Gastroesophageal sphincter (tissue), 4 donors: ENCODE measurements around the gene OTUD5. TPM values are rescaled to one million over a fixed set of nuclear protein-coding genes. Genes with fewer than 3 reads are reported as not detected.

ENCODE experiments used
- ATAC-seq: fragments of 150-250 bp; one replicate; pipeline ENCODE4 v1.9.1; 2016; ENCODE audit warnings: mild to moderate bottlenecking, moderate library complexity
- H3K27ac ChIP-seq, 4 donors: fragments of 200-600 bp; sonication (generic) in 3 of 4; 1 replicate in 3 of 4; 2 replicates in 1 of 4; pipeline ENCODE4 v1.5.1; 2016 to 2019
- H3K27me3 ChIP-seq: fragments of 200-600 bp; sonication (generic); one replicate; pipeline ENCODE4 v1.5.1; 2019
- H3K36me3 ChIP-seq, 2 donors: fragments of 200-600 bp; sonication (generic); one replicate each; pipeline ENCODE4 v1.5.1; 2019; ENCODE audit warnings: control low read depth in 1 of 2
- H3K4me1 ChIP-seq, 3 donors: fragments of 200-600 bp; sonication (generic); 1 replicate in 2 of 3; 2 replicates in 1 of 3; pipeline ENCODE4 v1.5.1; 2016 to 2019; ENCODE audit warnings: control low read depth in 2 of 3
- H3K4me3 ChIP-seq, 2 donors: fragments of 200-600 bp; sonication (generic); one replicate each; pipeline ENCODE4 v1.5.1; 2019; ENCODE audit warnings: mild to moderate bottlenecking in 1 of 2, moderate library complexity in 1 of 2
- H3K9me3 ChIP-seq, 3 donors: fragments of 200-600 bp; sonication (generic); one replicate each; pipeline ENCODE4 v1.5.1; 2017 to 2019; ENCODE audit warnings: control low read depth in 2 of 3
- EP300 ChIP-seq: sonication (generic); formaldehyde crosslinking; IDR thresholded peaks from one replicate; pipeline ENCODE4 v1.6.1; 2017; ENCODE audit warnings: antibody characterized with exemption, mild to moderate bottlenecking
- POLR2A ChIP-seq, 2 donors: fragments of 450-650 bp; IDR thresholded peaks; one replicate each; pipeline ENCODE4 v1.6.1; 2017; ENCODE audit warnings: antibody characterized with exemption in 2 of 2, mild to moderate bottlenecking in 2 of 2, moderate library complexity in 1 of 2
- POLR2AphosphoS5 ChIP-seq: sonication (generic); formaldehyde crosslinking; IDR thresholded peaks from one replicate; pipeline ENCODE4 v1.6.1; 2017; ENCODE audit warnings: antibody characterized with exemption
- WGBS, 2 donors: methylation state at CpG; one replicate each; pipeline ENCODE4 v1.1.5; 2018; ENCODE audit warnings: low coverage in 1 of 2; 5-methylcytosine and 5-hydroxymethylcytosine counted together
- total RNA-seq, 4 donors: library from RNA; depleted of rRNA; stranded (reverse); fragments of >200 nt; gene quantifications; one replicate each; pipeline ENCODE4 v1.1.0, GENCODE V29; 2016
- TF ChIP-seq, protein P1 (sequence below), 4 experiments: fragments of 200-600 bp in 2 of 4; fragments of 450-650 bp in 2 of 4; sonication (generic) in 1 of 4; IDR thresholded peaks; one replicate each; pipeline ENCODE4 v1.5.1; 2017 to 2019; ENCODE audit warnings: antibody characterized with exemption in 4 of 4, mild to moderate bottlenecking in 2 of 4, moderate library complexity in 2 of 4

Gene OTUD5
- total RNA-seq, 4 donors from 2014 or later, result 36.8 to 54.3 (median 47.7) TPM

DNA sequence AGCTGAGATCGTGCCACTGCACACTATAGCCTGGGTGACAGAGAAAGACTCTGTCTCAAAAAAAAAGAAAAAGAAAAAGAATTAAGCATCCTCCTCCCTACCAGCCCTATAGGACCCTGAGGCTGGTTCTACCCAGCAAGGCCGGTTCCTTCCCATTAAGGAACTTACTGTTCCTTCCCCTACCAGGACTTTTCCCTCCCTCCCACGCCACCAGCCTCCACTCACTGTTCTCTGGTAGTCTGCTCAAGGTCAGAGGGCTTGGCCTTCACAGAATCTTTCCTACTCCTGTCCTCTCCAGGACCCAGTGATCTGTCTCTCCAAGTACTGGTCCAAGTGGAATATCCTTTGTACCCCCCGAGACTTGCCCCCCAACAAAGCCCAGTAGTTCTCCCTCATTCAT, 43.2 kb upstream of the OTUD5 start:
- ATAC-seq, result no peak
- Histone ChIP-seq H3K4me1 (peaks cover 0 to 11% (median 0%) of the 10 kb centered on the region in 3 donors), H3K36me3 (peaks cover 0 to 33% of the 10 kb centered on the region in 2 donors), H3K27ac (no peak overlapping the region), H3K9me3 (no peaks in the 10 kb centered on the region), H3K27me3 (no peaks in the 10 kb centered on the region), H3K4me3 (no peak overlapping the region)
- 68% methylated on average over 4 of the region's 4 CpGs; no CpG with 5 or more reads in 1 of the 2 donors for WGBS, 2 donors
- TF ChIP-seq EP300, result no peak
- no peak for TF ChIP-seq POLR2AphosphoS5
- TF ChIP-seq POLR2A (IDR thresholded peaks at IDR 0.05), result no peak
- TF ChIP-seq, protein P1, sequence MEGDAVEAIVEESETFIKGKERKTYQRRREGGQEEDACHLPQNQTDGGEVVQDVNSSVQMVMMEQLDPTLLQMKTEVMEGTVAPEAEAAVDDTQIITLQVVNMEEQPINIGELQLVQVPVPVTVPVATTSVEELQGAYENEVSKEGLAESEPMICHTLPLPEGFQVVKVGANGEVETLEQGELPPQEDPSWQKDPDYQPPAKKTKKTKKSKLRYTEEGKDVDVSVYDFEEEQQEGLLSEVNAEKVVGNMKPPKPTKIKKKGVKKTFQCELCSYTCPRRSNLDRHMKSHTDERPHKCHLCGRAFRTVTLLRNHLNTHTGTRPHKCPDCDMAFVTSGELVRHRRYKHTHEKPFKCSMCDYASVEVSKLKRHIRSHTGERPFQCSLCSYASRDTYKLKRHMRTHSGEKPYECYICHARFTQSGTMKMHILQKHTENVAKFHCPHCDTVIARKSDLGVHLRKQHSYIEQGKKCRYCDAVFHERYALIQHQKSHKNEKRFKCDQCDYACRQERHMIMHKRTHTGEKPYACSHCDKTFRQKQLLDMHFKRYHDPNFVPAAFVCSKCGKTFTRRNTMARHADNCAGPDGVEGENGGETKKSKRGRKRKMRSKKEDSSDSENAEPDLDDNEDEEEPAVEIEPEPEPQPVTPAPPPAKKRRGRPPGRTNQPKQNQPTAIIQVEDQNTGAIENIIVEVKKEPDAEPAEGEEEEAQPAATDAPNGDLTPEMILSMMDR (IDR thresholded peaks at IDR 0.05), result no peak

DNA sequence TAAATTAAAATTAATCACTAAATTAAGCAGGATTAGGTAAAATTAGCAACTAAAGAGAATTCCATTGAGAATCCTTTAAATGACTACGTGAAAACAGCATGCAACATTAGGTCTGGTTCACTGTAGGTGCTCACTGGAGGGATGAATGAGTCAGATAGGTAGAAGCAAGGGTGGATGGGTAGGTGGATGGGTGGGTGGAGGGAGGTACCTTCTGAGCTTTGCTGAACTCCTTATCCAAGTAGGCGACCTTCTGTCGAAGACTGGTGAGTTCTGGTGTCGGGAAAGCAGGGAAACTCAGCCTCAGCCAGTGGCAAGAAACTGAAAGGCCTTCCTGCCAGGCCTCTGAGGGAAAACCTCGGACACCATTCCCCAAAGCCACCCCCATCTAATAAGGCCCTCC, 41.6 kb upstream of the OTUD5 start:
- peaks cover 0 to 43% of the 10 kb centered on the region in 2 donors for H3K36me3 ChIP-seq
- H3K27ac ChIP-seq, result no peak overlapping the region
- no peak overlapping the region for H3K4me3 ChIP-seq
- no peaks in the 10 kb centered on the region for H3K27me3 ChIP-seq
- 63 to 100% methylated on average over 1 of the region's 5 CpGs for WGBS, 2 donors
- TF ChIP-seq POLR2A (IDR thresholded peaks at IDR 0.05), result no peak
- no peak for TF ChIP-seq POLR2AphosphoS5
- TF ChIP-seq, protein P1 (IDR thresholded peaks at IDR 0.05), result no peak
- TF ChIP-seq EP300, result no peak
- ATAC-seq, result no peak
- H3K9me3 ChIP-seq, result no peaks in the 10 kb centered on the region
- H3K4me1 ChIP-seq, result peaks cover 0 to 11% (median 0%) of the 10 kb centered on the region in 3 donors

DNA sequence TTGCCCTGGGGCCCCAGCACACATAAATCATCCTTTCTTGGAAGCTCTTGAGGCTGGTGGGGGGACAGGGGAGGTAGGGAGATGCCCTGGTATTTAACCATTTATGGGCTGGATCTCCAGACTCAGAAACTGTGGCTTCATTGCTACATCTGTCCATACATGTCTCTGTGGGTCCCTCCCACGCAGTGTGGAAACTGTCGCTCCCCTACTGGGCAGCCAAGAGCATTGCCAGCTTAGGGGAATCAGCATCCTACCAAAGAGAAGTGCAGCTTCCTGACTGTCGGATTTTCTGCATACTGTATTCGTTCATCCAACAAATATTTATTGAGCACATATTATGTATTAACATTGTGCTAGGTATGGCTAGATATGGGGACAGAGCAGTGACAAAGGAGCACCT, 41.0 kb upstream of the OTUD5 start:
- Histone ChIP-seq H3K36me3 (peaks cover 0 to 48% of the 10 kb centered on the region in 2 donors), H3K4me3 (no peak overlapping the region), H3K27ac (no peak overlapping the region), H3K27me3 (no peaks in the 10 kb centered on the region), H3K9me3 (no peaks in the 10 kb centered on the region), H3K4me1 (peaks cover 0 to 11% (median 0%) of the 10 kb centered on the region in 3 donors)
- 90% methylated on average over 2 of the region's 4 CpGs; no CpG with 5 or more reads in 1 of the 2 donors for WGBS, 2 donors
- TF ChIP-seq, protein P1 (IDR thresholded peaks at IDR 0.05), result no peak
- TF ChIP-seq POLR2A (IDR thresholded peaks at IDR 0.05) (no peak), POLR2AphosphoS5 (no peak), EP300 (no peak)
- ATAC-seq, result no peak

DNA sequence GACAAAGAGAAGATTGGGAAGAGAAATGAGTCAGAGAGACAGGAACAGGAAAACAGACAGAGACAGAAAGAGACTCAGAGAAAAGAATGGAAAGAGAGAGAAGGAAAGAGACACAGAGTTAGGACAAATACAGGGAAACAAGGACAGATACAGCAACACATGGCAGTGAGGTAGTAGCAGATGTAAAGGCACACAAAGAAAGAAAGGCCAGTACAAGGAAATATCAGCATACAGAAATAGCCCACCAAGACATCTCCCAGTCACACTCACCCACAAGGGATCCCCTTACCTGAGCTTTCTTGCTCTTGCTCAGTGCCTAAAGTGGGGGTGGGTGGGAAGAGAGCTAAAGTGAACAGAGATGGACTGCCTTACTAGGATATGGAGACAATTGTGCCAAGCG, 40.5 kb upstream of the OTUD5 start:
- H3K4me3 ChIP-seq, result no peak overlapping the region
- no peak overlapping the region for H3K27ac ChIP-seq
- H3K9me3 ChIP-seq, result no peaks in the 10 kb centered on the region
- no peak for TF ChIP-seq POLR2A (IDR thresholded peaks at IDR 0.05)
- no peak for TF ChIP-seq EP300
- no peak for TF ChIP-seq POLR2AphosphoS5
- TF ChIP-seq, protein P1 (IDR thresholded peaks at IDR 0.05), result no peak
- H3K4me1 ChIP-seq, result peaks cover 0 to 11% (median 0%) of the 10 kb centered on the region in 3 donors
- ATAC-seq, result no peak
- WGBS, 2 donors, result 40% methylated on average over 1 of the region's 1 CpG; no CpG with 5 or more reads in 1 of the 2 donors
- no peaks in the 10 kb centered on the region for H3K27me3 ChIP-seq
- H3K36me3 ChIP-seq, result peaks cover 0 to 53% of the 10 kb centered on the region in 2 donors

DNA sequence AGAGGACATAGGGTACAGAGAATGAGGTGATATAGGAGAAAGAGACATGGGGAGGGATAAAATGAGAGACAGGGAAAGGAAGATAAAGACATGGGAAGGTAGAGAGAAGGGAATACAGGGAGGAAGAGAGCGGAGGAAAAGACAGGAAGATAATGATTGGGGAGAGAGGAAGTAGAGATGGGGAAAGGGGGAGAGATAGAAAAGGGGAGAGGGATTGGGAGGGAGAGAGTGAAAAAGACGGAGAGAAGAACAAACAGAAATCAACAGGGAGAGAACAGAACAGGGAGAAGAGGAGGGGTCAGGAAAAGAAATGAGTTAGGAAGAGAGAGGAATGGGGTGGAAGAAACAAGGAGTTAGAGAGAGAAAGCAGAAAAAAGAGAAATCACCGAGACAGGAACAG, 40.0 kb upstream of the OTUD5 start:
- Histone ChIP-seq H3K4me3 (no peak overlapping the region), H3K4me1 (peaks cover 0 to 11% (median 0%) of the 10 kb centered on the region in 3 donors), H3K36me3 (peaks cover 0 to 58% of the 10 kb centered on the region in 2 donors), H3K27me3 (no peaks in the 10 kb centered on the region), H3K9me3 (no peaks in the 10 kb centered on the region), H3K27ac (no peak overlapping the region)
- ATAC-seq, result no peak
- 83 to 95% methylated on average over 2 to 3 of the region's 3 CpGs for WGBS, 2 donors
- TF ChIP-seq POLR2AphosphoS5 (no peak), EP300 (no peak)
- TF ChIP-seq, protein P1 (IDR thresholded peaks at IDR 0.05), result no peak
